ENCODE results near the gene GADL1.

The GADL1 gene

DNA sequence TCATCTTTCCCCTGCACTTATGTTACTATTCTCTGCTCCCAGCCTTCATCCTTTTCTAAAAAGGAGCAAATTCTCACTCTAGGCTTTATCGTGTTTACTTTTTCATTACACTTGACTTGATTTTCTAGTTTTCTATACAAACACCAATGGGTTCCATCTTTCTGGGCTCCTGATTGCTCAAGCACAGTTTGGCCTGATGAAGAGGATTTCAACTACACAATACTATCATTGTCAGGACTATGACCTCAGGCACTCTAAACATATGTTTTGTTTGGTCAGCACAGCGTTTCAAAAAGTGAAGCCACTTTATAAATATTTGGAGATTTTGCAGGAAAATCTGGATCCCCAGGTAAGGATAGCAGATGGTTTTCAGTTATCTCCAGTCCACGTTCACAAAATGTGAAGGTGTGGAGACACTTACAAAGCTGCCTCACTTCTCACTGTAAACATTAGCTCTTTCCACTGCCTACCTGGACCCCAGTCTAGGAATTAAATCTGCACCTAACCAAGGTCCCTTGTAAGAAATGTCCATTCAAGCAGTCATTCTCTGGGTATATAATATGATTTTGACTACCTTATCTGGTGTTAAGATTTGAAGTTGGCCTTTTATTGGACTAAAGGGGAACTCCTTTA lies 201.8 kb downstream of the GADL1 start:
- no peak for TF ChIP-seq ZFP30 (CRISPR knock-in tag; IDR thresholded peaks at IDR 0.05)
- TF ChIP-seq GLIS3 (CRISPR knock-in tag; IDR thresholded peaks at IDR 0.05): no peak
- no peak for TF ChIP-seq ZNF8 (CRISPR knock-in tag; IDR thresholded peaks at IDR 0.05)
- no peak for TF ChIP-seq TOX (CRISPR knock-in tag; IDR thresholded peaks at IDR 0.05; ENCODE audit: borderline replicate concordance)
- TF ChIP-seq ARNTL (CRISPR knock-in tag; IDR thresholded peaks at IDR 0.05; ENCODE audit: borderline replicate concordance, low read depth): no peak
- TF ChIP-seq CSDC2 (CRISPR knock-in tag; IDR thresholded peaks at IDR 0.05): no peak
- TF ChIP-seq ZNF70 (CRISPR knock-in tag; IDR thresholded peaks at IDR 0.05): no peak
- TF ChIP-seq ZC3H10 (CRISPR knock-in tag; IDR thresholded peaks at IDR 0.05): no peak
- TF ChIP-seq OSR1 (CRISPR knock-in tag; IDR thresholded peaks at IDR 0.05): no peak
- TF ChIP-seq, protein P1, sequence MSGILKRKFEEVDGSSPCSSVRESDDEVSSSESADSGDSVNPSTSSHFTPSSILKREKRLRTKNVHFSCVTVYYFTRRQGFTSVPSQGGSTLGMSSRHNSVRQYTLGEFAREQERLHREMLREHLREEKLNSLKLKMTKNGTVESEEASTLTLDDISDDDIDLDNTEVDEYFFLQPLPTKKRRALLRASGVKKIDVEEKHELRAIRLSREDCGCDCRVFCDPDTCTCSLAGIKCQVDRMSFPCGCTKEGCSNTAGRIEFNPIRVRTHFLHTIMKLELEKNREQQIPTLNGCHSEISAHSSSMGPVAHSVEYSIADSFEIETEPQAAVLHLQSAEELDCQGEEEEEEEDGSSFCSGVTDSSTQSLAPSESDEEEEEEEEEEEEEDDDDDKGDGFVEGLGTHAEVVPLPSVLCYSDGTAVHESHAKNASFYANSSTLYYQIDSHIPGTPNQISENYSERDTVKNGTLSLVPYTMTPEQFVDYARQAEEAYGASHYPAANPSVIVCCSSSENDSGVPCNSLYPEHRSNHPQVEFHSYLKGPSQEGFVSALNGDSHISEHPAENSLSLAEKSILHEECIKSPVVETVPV (CRISPR knock-in tag; IDR thresholded peaks at IDR 0.05): no peak
- TF ChIP-seq PATZ1 (CRISPR knock-in tag; IDR thresholded peaks at IDR 0.05; ENCODE audit: borderline replicate concordance): no peak
- ATAC-seq: no peak

GRCh38 chr3:30691944-30692343 lies 202.5 kb downstream of the GADL1 start:
- no peak for ATAC-seq

GRCh38 chr3:30691249-30691880 lies 203.1 kb downstream of the GADL1 start:
- no peak for ATAC-seq
- TF ChIP-seq ESRRG (CRISPR knock-in tag; IDR thresholded peaks at IDR 0.05) (no peak), TCF4 (CRISPR knock-in tag; IDR thresholded peaks at IDR 0.05; ENCODE audit: borderline replicate concordance) (no peak), OSR1 (CRISPR knock-in tag; IDR thresholded peaks at IDR 0.05) (no peak), PPARA (CRISPR knock-in tag; IDR thresholded peaks at IDR 0.05; ENCODE audit: borderline replicate concordance) (no peak), ISL1 (CRISPR knock-in tag; IDR thresholded peaks at IDR 0.05) (no peak), GLIS3 (CRISPR knock-in tag; IDR thresholded peaks at IDR 0.05) (no peak), ARNTL (CRISPR knock-in tag; IDR thresholded peaks at IDR 0.05; ENCODE audit: borderline replicate concordance, low read depth) (no peak), PATZ1 (CRISPR knock-in tag; IDR thresholded peaks at IDR 0.05; ENCODE audit: borderline replicate concordance) (no peak), ZNF565 (CRISPR knock-in tag; conservative IDR thresholded peaks at IDR 0.05; ENCODE audit: low read depth) (no peak), CSDC2 (CRISPR knock-in tag; IDR thresholded peaks at IDR 0.05) (no peak), BACH2 (CRISPR knock-in tag; IDR thresholded peaks at IDR 0.05; ENCODE audit: borderline replicate concordance) (no peak), RARB (CRISPR knock-in tag; IDR thresholded peaks at IDR 0.05) (no peak), ZNF8 (CRISPR knock-in tag; IDR thresholded peaks at IDR 0.05) (no peak), ZC3H10 (CRISPR knock-in tag; IDR thresholded peaks at IDR 0.05) (no peak)
- TF ChIP-seq, protein P1 (CRISPR knock-in tag; IDR thresholded peaks at IDR 0.05): no peak
- TF ChIP-seq, protein P2, sequence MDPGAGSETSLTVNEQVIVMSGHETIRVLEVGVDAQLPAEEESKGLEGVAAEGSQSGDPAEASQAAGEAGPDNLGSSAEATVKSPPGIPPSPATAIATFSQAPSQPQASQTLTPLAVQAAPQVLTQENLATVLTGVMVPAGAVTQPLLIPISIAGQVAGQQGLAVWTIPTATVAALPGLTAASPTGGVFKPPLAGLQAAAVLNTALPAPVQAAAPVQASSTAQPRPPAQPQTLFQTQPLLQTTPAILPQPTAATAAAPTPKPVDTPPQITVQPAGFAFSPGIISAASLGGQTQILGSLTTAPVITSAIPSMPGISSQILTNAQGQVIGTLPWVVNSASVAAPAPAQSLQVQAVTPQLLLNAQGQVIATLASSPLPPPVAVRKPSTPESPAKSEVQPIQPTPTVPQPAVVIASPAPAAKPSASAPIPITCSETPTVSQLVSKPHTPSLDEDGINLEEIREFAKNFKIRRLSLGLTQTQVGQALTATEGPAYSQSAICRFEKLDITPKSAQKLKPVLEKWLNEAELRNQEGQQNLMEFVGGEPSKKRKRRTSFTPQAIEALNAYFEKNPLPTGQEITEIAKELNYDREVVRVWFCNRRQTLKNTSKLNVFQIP (CRISPR knock-in tag; IDR thresholded peaks at IDR 0.05; ENCODE audit: borderline replicate concordance, low read depth): no peak

More at GRCh38 chr3:30691944-30692343, 202.5 kb downstream of the GADL1 start:
- TF ChIP-seq ZNF70 (CRISPR knock-in tag; IDR thresholded peaks at IDR 0.05): no peak
- TF ChIP-seq, protein P3, sequence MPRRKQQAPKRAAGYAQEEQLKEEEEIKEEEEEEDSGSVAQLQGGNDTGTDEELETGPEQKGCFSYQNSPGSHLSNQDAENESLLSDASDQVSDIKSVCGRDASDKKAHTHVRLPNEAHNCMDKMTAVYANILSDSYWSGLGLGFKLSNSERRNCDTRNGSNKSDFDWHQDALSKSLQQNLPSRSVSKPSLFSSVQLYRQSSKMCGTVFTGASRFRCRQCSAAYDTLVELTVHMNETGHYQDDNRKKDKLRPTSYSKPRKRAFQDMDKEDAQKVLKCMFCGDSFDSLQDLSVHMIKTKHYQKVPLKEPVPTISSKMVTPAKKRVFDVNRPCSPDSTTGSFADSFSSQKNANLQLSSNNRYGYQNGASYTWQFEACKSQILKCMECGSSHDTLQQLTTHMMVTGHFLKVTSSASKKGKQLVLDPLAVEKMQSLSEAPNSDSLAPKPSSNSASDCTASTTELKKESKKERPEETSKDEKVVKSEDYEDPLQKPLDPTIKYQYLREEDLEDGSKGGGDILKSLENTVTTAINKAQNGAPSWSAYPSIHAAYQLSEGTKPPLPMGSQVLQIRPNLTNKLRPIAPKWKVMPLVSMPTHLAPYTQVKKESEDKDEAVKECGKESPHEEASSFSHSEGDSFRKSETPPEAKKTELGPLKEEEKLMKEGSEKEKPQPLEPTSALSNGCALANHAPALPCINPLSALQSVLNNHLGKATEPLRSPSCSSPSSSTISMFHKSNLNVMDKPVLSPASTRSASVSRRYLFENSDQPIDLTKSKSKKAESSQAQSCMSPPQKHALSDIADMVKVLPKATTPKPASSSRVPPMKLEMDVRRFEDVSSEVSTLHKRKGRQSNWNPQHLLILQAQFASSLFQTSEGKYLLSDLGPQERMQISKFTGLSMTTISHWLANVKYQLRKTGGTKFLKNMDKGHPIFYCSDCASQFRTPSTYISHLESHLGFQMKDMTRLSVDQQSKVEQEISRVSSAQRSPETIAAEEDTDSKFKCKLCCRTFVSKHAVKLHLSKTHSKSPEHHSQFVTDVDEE (CRISPR knock-in tag; IDR thresholded peaks at IDR 0.05): no peak
- no peak for TF ChIP-seq CREB5 (CRISPR knock-in tag; IDR thresholded peaks at IDR 0.05; ENCODE audit: low read depth)
- TF ChIP-seq ZFP30 (CRISPR knock-in tag; IDR thresholded peaks at IDR 0.05): no peak
- no peak for TF ChIP-seq RARB (CRISPR knock-in tag; IDR thresholded peaks at IDR 0.05)

Measured in SK-N-SH treated with all-trans-retinoic acid at 6 μM for 48 hours (cell line).